MM.1S (cell line): ENCODE results near the gene SLC16A12.
"Not testable (repeated sequence)": the region's sequence is repeated elsewhere in the genome, so short reads cannot be mapped to it uniquely, and the experiment has no call there.

Source experiments
- DNase-seq: peaks from one replicate; pipeline ENCODE4 v3.0.0-alpha.2; 2015
- H2AFZ ChIP-seq: fragments of 300-600 bp; sonication (generic); 2 replicates; pipeline ENCODE4 v1.6.0; 2016; ENCODE audit warnings: antibody characterized with exemption, low read length
- H3F3A ChIP-seq: fragments of 300-600 bp; sonication (generic); 2 replicates; pipeline ENCODE4 v1.6.1; 2016; ENCODE audit warnings: mild to moderate bottlenecking, antibody characterized with exemption, low read length, moderate library complexity, mixed read lengths; ENCODE audit not compliant: insufficient read depth
- H3K27ac ChIP-seq: fragments of 300-600 bp; sonication (generic); 2 replicates; pipeline ENCODE4 v1.5.1; 2016; ENCODE audit warnings: mild to moderate bottlenecking, low read length
- H3K27me3 ChIP-seq: fragments of 300-600 bp; sonication (generic); replicated peaks from 2 replicates; pipeline ENCODE4 v1.6.0; 2016; ENCODE audit warnings: low read length; ENCODE audit not compliant: insufficient read depth
- H3K36me3 ChIP-seq: fragments of 300-600 bp; sonication (generic); replicated peaks from 2 replicates; pipeline ENCODE4 v1.6.1; 2016; ENCODE audit warnings: mild to moderate bottlenecking, low read length, mixed read lengths; ENCODE audit not compliant: insufficient read depth
- H3K4me1 ChIP-seq: fragments of 300-600 bp; sonication (generic); 2 replicates; pipeline ENCODE4 v1.6.1; 2016; ENCODE audit warnings: low read length, mixed read lengths
- H3K4me2 ChIP-seq: fragments of 300-600 bp; sonication (generic); 2 replicates; pipeline ENCODE4 v1.6.0; 2016; ENCODE audit warnings: low read depth, low read length
- H3K4me3 ChIP-seq: fragments of 300-600 bp; sonication (generic); 2 replicates; pipeline ENCODE4 v1.5.1; 2016; ENCODE audit warnings: low read length, mixed read lengths
- H3K79me2 ChIP-seq: fragments of 300-600 bp; sonication (generic); 2 replicates; pipeline ENCODE4 v1.6.1; 2016; ENCODE audit warnings: mixed run types, low read length, mixed read lengths
- H3K9ac ChIP-seq: fragments of 300-600 bp; sonication (generic); 2 replicates; pipeline ENCODE4 v1.6.1; 2016; ENCODE audit warnings: low read length, mixed read lengths
- H3K9me2 ChIP-seq: fragments of 300-600 bp; sonication (generic); replicated peaks from 2 replicates; pipeline ENCODE4 v1.6.1; 2016; ENCODE audit warnings: mild to moderate bottlenecking, low read length, mixed read lengths; ENCODE audit not compliant: insufficient read depth
- H3K9me3 ChIP-seq: fragments of 300-600 bp; sonication (generic); replicated peaks from 2 replicates; pipeline ENCODE4 v1.6.1; 2016; ENCODE audit warnings: mild to moderate bottlenecking, low read length, mixed read lengths; ENCODE audit not compliant: insufficient read depth
- H4K20me1 ChIP-seq: fragments of 300-600 bp; sonication (generic); 2 replicates; pipeline ENCODE4 v1.6.1; 2016; ENCODE audit warnings: mild to moderate bottlenecking, low read length, moderate library complexity, mixed read lengths; ENCODE audit not compliant: insufficient read depth
- EZH2 ChIP-seq: fragments of 300-600 bp; sonication (generic); optimal IDR thresholded peaks from 2 replicates; pipeline ENCODE3; 2017; ENCODE audit warnings: low read depth, mild to moderate bottlenecking, antibody characterized with exemption, low read length, mixed read lengths
- EZH2phosphoT487 ChIP-seq: fragments of 300-600 bp; sonication (generic); IDR thresholded peaks from 2 replicates; pipeline ENCODE4 v1.6.1; 2018; ENCODE audit warnings: antibody characterized with exemption, low read length
- TF ChIP-seq, protein P1 (sequence below): fragments of 300-600 bp; sonication (generic); IDR thresholded peaks from 2 replicates; pipeline ENCODE4 v1.5.1; 2016; ENCODE audit warnings: antibody characterized with exemption, low read length, mixed read lengths

The SLC16A12 gene

DNA sequence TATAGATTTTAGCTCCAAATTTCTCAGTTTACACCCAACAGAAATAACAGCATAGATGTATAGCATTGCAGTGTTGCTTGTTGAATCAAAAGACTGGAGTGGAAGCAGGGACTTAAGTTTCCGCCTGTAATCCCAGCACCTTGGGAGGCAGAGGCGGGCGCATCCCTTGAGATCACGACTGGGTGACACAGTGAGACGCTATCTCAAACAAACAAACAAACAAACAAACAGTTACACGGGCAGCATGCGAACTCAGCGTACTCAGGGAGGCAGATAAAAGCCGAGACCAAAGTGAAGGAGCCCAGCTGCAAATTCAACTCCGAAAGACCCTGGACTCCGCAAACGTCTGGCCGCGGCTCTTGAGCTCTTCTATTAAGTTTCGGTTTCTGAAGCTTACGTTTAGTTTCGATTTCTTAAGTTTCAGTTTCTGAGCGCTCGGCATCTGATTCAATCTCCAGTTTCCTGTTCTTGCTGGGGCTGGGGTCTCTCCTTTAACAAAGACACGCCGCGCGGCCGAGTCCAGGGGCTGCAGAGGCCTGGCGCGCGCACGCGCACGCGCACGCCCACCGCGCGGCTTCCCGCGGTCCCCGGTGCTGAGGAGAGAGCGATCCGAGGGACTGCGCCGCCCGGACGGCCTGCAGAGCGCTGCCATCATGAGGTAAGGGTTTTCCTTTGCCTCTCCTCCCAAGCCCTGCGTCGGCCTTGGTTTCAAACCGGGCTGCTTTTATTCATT lies 121.1 kb downstream of the SLC16A12 start, which contains the start of gene IFIT5:
Gene IFIT5 (plus strand): TSS at position 423 of the 733 bp plus-strand sequence. CDS start 231 bp downstream, at position 654.
- Histone ChIP-seq H3K27me3 (no peaks in the 10 kb centered on the region), H3K9me3 (no peaks in the 10 kb centered on the region), H3K4me3 (peak within 1 kb of the TSS; percentile 92), H2AFZ (peak within 1 kb of the TSS; percentile 84), H3K79me2 (peaks cover 33% of the 10 kb centered on the region), H3K4me2 (peak within 1 kb of the TSS; percentile 67), H3K36me3 (no peaks in the 10 kb centered on the region), H4K20me1 (no peaks in the 10 kb centered on the region), H3K9me2 (no peaks in the 10 kb centered on the region), H3K4me1 (peaks cover 4% of the 10 kb centered on the region; the same call in 1 of the 2 replicates), H3K27ac (peak within 1 kb of the TSS; percentile 75; the same call in 1 of the 2 replicates), H3F3A (peaks cover 8% of the 10 kb centered on the region), H3K9ac (peak within 1 kb of the TSS; percentile 73)
- TF ChIP-seq EZH2 (no peak), EZH2phosphoT487 (no peak)
- TF ChIP-seq, protein P1, sequence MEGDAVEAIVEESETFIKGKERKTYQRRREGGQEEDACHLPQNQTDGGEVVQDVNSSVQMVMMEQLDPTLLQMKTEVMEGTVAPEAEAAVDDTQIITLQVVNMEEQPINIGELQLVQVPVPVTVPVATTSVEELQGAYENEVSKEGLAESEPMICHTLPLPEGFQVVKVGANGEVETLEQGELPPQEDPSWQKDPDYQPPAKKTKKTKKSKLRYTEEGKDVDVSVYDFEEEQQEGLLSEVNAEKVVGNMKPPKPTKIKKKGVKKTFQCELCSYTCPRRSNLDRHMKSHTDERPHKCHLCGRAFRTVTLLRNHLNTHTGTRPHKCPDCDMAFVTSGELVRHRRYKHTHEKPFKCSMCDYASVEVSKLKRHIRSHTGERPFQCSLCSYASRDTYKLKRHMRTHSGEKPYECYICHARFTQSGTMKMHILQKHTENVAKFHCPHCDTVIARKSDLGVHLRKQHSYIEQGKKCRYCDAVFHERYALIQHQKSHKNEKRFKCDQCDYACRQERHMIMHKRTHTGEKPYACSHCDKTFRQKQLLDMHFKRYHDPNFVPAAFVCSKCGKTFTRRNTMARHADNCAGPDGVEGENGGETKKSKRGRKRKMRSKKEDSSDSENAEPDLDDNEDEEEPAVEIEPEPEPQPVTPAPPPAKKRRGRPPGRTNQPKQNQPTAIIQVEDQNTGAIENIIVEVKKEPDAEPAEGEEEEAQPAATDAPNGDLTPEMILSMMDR = no peak
- DNase-seq = peak; percentile 97

DNA sequence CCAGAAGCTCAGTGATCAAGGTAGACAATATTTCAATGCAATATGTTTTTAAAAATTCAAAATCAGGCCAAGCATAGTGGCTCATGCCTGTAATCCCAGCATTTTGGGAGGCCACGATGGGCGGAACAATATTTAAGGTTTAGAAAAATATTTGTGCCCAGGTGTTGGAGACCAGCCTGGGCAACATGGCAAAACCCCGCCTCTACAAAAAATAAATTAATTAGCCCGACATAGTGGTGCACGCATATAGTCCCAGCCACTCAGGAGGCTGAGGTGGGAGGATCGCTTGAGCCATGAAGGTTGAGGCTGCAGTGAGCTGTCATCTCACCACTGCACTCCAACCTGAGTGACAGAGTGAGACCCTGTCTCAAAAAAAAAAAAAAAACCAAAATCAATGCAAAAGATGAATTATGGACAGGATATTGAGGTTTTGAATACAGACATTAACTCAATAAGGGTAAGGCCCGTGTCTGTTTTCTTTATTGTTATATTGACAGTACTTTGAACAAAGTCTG lies 121.9 kb downstream of the SLC16A12 start:
- no peak for DNase-seq
- Histone ChIP-seq H3K36me3 (no peaks in the 10 kb centered on the region), H3K4me1 (peaks cover 4% of the 10 kb centered on the region; the same call in 1 of the 2 replicates), H3K9me3 (no peaks in the 10 kb centered on the region), H3K27me3 (no peaks in the 10 kb centered on the region), H3F3A (peaks cover 8% of the 10 kb centered on the region), H3K9ac (no peak overlapping the region), H3K9me2 (no peaks in the 10 kb centered on the region), H3K79me2 (peaks cover 30% of the 10 kb centered on the region), H4K20me1 (no peaks in the 10 kb centered on the region), H3K27ac (no peak overlapping the region), H3K4me3 (peak overlapping the region; percentile 92), H3K4me2 (peak overlapping the region; percentile 67), H2AFZ (no peak overlapping the region)
- TF ChIP-seq, protein P1 = no peak
- TF ChIP-seq EZH2phosphoT487 = no peak
- TF ChIP-seq EZH2 = no peak

DNA sequence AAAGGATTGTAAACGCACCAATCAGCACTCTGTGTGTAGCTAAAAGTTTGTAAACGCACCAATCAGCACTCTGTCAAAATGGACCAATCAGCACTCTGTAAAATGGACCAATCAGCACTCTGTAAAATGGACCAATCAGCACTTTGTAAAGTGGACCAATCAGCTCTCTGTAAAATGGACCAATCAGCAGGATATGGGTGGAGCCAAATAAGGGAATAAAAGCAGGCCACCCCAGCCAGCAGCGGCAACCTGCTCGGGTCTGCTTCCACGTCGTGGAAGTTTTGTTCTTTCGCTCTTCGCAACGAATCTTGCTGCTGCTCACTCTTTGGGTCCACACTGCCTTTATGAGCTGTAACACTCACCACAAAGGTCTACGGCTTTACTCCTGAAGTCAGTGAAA lies 123.1 kb downstream of the SLC16A12 start:
- H3K4me2 ChIP-seq, H3F3A ChIP-seq, H3K36me3 ChIP-seq, H3K9me3 ChIP-seq, H3K9me2 ChIP-seq, H4K20me1 ChIP-seq, H3K4me1 ChIP-seq, H3K4me3 ChIP-seq, H3K27ac ChIP-seq, H3K27me3 ChIP-seq, DNase-seq, H2AFZ ChIP-seq, H3K9ac ChIP-seq: not testable (repeated sequence)
- peaks cover 24% of the 10 kb centered on the region for H3K79me2 ChIP-seq

DNA sequence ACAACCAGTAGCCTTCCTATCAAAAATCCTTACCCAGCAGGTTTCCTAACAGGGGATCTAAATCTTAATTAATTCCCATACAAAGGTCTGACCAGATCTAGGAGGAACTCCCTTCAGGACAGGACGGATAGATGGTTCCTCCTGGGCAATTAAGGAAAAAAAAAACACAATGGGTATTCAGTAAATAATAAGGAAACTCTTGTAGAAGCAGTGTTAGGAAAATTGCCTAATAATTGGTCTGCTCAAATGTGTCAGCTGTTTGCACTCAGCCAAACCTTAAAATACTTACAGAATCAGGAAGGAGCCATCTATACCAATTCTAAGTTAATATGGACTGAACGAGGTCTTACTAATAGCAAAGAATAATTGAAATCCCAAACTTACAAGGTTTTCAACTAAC lies 124.3 kb downstream of the SLC16A12 start:
- peaks cover 17% of the 10 kb centered on the region for H3K79me2 ChIP-seq
- not testable (repeated sequence) for H2AFZ ChIP-seq, H3K9ac ChIP-seq, H3K4me1 ChIP-seq, H3F3A ChIP-seq, H3K9me2 ChIP-seq, H3K4me2 ChIP-seq, H3K27me3 ChIP-seq, H3K4me3 ChIP-seq, H3K36me3 ChIP-seq, H3K27ac ChIP-seq, H4K20me1 ChIP-seq, DNase-seq, H3K9me3 ChIP-seq

DNA sequence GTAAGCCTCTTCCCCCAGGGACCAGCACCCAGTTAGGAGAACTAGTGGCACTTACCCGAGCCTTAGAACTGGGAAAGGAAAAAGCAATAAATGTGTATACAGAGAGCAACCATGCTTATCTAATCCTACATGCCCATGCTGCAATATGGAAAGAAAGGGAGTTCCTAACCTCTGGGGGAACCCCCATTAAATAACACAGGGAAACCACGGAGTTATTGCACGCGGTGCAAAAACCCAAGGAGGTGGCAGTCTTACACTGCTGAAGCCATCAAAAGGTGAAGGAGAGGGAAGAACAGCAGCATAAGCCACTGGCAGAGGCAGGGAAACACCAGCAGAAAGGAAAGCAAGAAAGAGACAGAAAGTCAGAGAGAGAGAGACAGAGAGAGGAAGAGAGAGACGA lies 124.8 kb downstream of the SLC16A12 start:
- H3K27ac ChIP-seq, H3K9ac ChIP-seq, H3F3A ChIP-seq, H4K20me1 ChIP-seq, H3K36me3 ChIP-seq, H3K27me3 ChIP-seq, H3K9me2 ChIP-seq, H3K4me2 ChIP-seq, H3K4me1 ChIP-seq, H2AFZ ChIP-seq, H3K9me3 ChIP-seq, H3K4me3 ChIP-seq, DNase-seq: not testable (repeated sequence)
- peaks cover 11% of the 10 kb centered on the region for H3K79me2 ChIP-seq

DNA sequence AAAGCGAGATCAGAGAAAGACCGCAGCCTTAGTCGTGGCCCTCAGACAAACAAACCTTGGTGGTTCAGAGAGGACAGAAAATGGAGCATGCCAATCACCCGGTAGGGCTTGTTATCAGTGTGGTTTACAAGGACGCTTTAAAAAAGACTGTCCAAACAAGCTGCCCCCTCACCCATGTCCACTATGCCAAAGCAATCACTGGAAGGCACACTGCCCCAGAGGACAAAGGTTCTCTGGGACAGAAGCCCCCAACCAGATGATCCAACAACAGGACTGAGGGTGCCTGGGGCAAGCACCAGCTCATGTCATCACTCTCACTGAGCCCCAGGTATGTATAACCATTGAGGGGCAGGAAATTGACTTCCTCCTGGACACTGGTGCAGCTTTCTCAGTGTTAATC lies 126.1 kb downstream of the SLC16A12 start:
- H3K9me2 ChIP-seq, H3K79me2 ChIP-seq, H3K36me3 ChIP-seq, H3K27ac ChIP-seq, H3K9me3 ChIP-seq, H3K9ac ChIP-seq, H3F3A ChIP-seq, H3K4me3 ChIP-seq, H3K4me2 ChIP-seq, H2AFZ ChIP-seq, H4K20me1 ChIP-seq, DNase-seq, H3K27me3 ChIP-seq, H3K4me1 ChIP-seq: not testable (repeated sequence)
